EL (cell line): ENCODE results near the gene PHKA2.
"Not testable (repeated sequence)": the region's sequence is repeated elsewhere in the genome, so short reads cannot be mapped to it uniquely, and the experiment has no call there.

ENCODE experiments used
- DNase-seq: peaks from one replicate; pipeline ENCODE4 v3.0.0-alpha.2; 2016

The PHKA2 gene

GRCh38 chrX:18855919-18856644, 127.8 kb downstream of the PHKA2 start:
- DNase-seq, result no peak

GRCh38 chrX:18847901-18848300, 136.0 kb downstream of the PHKA2 start:
- DNase-seq, result not testable (repeated sequence)
